ENCODE results near the gene TROAP.

The TROAP gene

DNA sequence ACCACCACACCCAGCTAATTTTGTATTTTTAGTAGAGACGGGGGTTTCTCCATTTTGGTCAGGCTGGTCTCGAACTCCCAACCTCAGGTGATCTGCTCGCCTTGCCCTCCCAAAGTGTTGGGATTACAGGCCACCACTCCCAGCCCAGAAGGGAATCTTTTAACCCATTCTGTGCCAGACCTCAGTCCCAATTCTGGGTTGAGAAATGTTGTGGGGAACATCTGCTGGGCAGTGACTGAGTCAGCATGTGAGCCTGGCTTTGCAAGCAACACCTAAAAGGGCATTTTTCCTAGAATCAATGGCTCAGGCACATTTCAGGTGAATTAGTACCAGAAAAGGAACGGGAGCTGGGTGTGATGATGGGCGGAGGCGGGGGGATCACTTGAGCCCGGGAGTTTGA lies 36.6 kb downstream of the TROAP start:
- no peak for DNase-seq (ENCODE audit: low spot score)
- TF ChIP-seq, protein P1, sequence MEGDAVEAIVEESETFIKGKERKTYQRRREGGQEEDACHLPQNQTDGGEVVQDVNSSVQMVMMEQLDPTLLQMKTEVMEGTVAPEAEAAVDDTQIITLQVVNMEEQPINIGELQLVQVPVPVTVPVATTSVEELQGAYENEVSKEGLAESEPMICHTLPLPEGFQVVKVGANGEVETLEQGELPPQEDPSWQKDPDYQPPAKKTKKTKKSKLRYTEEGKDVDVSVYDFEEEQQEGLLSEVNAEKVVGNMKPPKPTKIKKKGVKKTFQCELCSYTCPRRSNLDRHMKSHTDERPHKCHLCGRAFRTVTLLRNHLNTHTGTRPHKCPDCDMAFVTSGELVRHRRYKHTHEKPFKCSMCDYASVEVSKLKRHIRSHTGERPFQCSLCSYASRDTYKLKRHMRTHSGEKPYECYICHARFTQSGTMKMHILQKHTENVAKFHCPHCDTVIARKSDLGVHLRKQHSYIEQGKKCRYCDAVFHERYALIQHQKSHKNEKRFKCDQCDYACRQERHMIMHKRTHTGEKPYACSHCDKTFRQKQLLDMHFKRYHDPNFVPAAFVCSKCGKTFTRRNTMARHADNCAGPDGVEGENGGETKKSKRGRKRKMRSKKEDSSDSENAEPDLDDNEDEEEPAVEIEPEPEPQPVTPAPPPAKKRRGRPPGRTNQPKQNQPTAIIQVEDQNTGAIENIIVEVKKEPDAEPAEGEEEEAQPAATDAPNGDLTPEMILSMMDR (IDR thresholded peaks at IDR 0.05; ENCODE audit: extremely low read depth, insufficient read depth, missing control alignments), result no peak
- in situ Hi-C loops (cut with MboI; ENCODE audit: low pct_unique_long_range_greater_than_20kb, low sequenced_read_pairs, unreplicated experiment), result loop anchor here (5.0 kb wide), 1 partner anchor 158 kb away; no protein-coding TSS in a partner anchor

GRCh38 chr12:49362077-49362476 lies 39.0 kb downstream of the TROAP start:
- in situ Hi-C loops (cut with MboI; ENCODE audit: low pct_unique_long_range_greater_than_20kb, low sequenced_read_pairs, unreplicated experiment), result loop anchor here (5.0 kb wide), 1 partner anchor 155 kb away; no protein-coding TSS in a partner anchor
- no peak for DNase-seq (ENCODE audit: low spot score)
- TF ChIP-seq, protein P1 (IDR thresholded peaks at IDR 0.05; ENCODE audit: extremely low read depth, insufficient read depth, missing control alignments), result no peak

GRCh38 chr12:49364989-49365388 lies 41.9 kb downstream of the TROAP start:
- TF ChIP-seq, protein P1 (IDR thresholded peaks at IDR 0.05; ENCODE audit: extremely low read depth, insufficient read depth, missing control alignments), result no peak
- in situ Hi-C loops (cut with MboI; ENCODE audit: low pct_unique_long_range_greater_than_20kb, low sequenced_read_pairs, unreplicated experiment), result loop anchor here (5.0 kb wide), 1 partner anchor 152 kb away; no protein-coding TSS in a partner anchor
- no peak for DNase-seq (ENCODE audit: low spot score)

- no peak for DNase-seq (ENCODE audit: low spot score)
- TF ChIP-seq, protein P1 (IDR thresholded peaks at IDR 0.05; ENCODE audit: extremely low read depth, insufficient read depth, missing control alignments), result no peak
- in situ Hi-C loops (cut with MboI; ENCODE audit: low pct_unique_long_range_greater_than_20kb, low sequenced_read_pairs, unreplicated experiment), result no loop called here
Measured at GRCh38 chr12:49365542-49365941, 42.5 kb downstream of the TROAP start.

DNA sequence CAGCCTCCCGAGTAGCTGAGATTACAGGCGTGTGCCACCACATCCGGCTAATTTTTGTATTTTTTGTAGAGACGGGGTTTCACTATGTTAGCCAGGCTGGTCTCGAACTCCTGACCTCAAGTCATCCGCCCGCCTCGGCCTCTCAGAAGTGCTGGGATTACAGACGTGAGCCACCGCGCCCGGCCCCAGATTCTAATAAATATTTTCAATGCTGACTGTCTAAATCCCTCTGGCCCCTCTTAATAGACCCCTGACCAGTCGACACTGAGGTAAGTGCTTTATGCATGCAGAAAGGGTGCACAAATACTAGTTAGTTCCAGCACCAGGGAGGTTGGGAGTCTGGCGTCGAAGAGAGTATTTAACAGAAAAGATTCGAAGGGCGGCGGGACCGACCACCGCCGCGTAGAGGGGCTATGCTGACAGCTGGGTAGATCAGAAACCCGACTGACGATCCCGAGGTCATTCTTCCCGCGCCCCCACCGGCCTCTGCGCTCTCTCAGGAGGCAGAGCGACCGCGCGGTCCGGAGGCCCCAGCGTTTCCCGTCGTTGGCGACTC lies 43.1 kb downstream of the TROAP start:
- TF ChIP-seq, protein P1 (IDR thresholded peaks at IDR 0.05; ENCODE audit: extremely low read depth, insufficient read depth, missing control alignments), result no peak
- in situ Hi-C loops (cut with MboI; ENCODE audit: low pct_unique_long_range_greater_than_20kb, low sequenced_read_pairs, unreplicated experiment), result no loop called here
- no peak for DNase-seq (ENCODE audit: low spot score)

- DNase-seq (ENCODE audit: low spot score), result peak; percentile 97
- in situ Hi-C loops (cut with MboI; ENCODE audit: low pct_unique_long_range_greater_than_20kb, low sequenced_read_pairs, unreplicated experiment), result no loop called here
- TF ChIP-seq, protein P1 (IDR thresholded peaks at IDR 0.05; ENCODE audit: extremely low read depth, insufficient read depth, missing control alignments), result peak; percentile 17
Measured at GRCh38 chr12:49366652-49367380, 43.8 kb downstream of the TROAP start.
